OCI-M1 (cell line): Measurements from ENCODE around the gene INTS7.
"Not testable (repeated sequence)": the region's sequence is repeated elsewhere in the genome, so short reads cannot be mapped to it uniquely, and the experiment has no call there.

Experiments used
- DNase-seq: peaks from one replicate; lab custom pipeline; 2025; lab: John Stamatoyannopoulos, UW

INTS7 gene

DNA sequence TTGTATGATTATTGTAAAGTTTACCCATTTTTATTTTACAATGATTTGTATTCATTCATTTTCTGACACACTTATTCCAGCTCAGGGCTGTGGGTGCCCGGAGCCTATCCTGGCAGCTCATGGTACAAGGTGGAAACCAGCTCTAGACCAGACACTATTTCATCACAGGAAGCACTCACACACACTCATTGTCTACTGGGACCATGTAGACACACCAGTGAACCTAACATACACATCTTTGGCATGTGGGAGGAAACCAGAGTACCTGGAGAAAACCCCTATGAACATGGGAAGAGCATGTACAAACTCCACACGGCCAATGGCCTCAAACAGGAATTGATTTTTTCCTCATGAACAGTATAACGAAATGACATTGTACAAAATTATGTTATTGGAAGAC lies 2.5 kb upstream of the INTS7 start:
- DNase-seq = peak; percentile 31

DNA sequence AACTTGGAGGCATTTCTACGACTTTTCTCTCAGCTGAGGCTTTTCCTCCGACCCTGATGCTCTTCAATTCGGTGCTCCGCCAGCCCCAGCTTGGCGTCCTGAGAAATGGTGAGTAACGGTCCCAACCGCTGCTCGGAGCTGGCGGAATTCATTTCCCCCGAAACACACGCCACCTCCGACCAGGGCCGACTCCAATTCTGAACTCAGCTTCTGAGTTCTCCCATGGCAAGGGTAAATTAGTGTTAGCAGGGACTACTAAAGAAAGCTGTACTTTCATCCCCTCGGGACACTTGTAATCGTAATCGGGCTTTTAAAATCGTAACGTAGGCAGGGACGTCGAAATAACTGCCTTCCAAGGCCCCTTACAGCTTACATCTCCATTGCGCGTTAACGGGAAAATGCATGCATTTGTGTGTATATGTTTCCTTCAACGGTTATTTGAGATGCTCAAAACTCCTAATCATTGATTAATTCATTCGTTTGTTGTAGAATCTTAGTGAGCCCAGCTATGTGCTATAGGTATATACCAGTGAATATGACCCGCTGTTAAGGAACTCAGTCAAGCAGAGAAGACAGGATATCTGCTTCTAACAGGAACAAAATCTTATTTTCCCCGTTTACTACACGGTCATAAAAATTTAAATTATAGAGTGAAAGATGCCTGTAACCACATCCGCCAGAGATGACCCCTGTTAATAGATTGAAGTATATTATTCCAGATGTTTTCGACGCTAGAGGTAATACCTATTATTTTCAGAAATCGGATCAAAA lies 663 bp upstream of the INTS7 start:
- DNase-seq = peak; percentile 79

DNA sequence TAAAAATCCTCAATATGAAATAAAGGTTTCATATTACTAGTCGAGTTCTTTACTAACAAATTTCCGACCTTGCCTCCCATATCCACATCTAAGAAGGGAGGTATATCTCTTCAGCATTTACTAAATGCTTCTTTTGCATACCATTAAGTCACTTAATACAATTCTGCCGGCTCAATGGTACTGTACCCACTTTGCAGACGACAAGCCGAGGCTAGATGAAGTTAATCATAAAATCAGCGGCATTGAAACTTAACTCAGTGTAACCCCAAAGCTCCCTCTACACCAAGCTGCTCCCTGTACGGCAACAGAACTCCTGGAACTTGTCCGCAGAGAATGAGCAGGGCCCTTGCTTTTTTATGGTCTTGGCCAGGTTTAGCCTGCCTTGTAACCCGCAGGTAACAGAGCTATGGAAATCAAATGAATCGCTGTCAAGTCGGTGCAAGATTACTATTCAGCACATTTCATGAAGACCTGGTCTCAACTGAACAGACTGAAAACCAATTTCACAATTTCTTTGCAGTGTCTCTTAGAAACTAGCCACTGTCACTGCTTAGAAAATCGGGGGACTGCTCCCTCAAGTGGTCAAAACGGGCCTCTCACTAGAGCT lies 738 bp downstream of the INTS7 start:
- DNase-seq = no peak

DNA sequence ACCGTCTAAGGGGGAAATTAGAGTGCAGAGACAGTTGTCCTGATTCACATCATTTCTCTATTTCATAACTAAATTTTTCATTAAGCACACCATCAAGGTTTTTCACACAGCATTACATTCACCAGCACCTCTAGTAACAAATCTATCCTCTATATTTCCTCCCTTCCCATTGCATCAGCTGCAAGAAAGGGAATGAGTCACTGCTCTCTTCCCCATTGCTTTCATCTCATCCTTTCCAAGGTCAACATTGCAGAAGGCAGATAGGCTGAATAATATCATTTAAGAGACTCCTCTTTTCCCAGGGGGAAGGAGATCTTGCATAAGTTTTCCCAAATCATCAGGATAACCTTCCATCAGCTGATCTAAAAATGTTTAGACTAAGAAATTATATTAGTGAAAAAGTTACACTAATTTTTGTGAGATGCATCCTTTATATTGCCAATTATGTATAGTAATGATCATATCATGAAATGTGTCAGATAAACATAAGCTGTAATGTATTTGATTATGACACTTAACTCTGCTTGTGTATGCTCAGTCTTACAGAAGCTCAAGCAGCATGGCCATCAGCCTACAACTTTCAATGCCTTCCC lies 4.3 kb downstream of the INTS7 start:
- peak; percentile 65 for DNase-seq

DNA sequence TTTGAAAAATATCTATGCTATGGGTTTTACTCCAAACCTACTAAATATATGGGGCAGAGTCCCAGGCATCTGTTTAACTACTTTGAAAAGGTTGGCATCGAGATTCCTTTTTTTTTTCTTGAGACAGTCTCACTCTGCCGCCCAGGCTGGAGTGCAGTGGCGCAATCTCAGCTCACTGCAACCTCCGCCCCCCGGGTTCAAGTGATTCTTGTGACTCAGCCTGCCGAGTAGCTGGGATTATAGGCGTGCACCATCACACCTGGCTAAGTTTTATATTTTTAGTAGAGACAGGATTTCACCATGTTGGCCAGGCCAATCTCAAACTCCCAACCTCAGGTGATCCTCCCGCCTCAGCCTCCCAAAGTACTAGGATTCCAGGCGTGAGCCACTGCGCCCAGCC lies 7.6 kb downstream of the INTS7 start:
- not testable (repeated sequence) for DNase-seq

DNA sequence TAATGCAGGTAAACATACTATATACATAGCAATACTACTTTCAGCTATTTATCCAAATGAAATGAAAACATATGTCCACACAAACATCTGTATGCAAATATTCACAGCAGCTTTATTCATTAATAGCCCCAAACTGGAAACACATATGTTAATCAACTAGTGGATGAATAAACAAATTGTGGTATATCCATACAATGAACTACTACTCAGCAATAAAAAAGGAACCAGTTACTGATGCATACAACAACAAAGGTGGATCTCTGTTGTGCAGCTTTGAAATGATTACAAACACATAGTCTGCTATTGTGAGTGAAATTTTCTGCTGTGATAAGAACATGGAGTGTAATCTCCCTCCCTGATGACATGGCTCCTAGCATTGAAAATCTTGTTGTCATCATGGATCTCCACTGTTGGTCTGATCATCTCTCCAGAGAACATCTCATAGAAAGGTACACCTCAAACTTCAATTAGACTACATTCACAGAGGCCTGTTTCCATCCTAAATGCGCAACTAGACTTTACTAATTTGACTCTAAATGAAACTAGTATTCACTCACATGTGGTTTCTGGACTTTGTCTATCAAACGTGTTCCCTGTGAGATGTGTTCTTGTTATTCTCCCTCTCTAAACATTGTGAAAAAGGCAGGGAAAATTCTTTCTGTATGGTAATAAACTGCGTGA lies 10.7 kb downstream of the INTS7 start:
- DNase-seq = no peak

DNA sequence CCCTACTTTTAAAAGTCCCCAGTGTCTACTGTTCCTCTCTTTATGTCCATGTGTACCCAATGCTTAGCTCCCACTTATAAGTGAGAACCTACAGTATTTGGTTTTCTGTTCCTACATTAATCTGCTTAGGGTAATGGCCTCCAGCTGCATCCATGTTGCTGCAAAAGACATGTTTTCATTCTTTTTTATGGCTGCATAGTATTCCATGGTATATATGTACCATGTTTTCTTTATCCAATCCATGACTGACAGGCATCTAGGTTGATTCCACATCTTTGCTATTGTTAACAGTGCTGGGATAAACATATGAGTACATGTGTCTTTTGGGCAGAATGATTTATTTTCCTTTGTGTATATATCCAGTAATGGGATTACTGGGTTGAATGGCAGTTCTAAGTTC lies 12.4 kb downstream of the INTS7 start:
- not testable (repeated sequence) for DNase-seq

DNA sequence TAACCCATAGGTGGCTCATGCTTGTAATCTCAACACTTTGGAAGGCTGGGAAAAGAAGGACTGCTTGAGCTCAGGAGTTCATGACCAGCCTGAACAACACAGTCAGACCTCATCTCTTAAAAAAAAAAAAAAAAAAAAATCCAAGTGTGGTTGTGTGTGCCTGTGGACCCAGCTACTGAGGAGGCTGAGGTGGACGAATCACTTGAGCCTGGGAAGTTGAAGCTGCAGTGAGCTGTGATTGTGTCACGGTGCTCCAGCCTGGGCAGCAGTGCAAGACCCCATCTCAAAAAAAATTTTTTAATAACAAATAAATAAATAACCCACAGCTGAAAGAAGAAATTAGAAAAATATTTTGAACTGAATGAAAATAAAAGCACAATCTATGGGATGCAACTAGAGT lies 13.8 kb downstream of the INTS7 start:
- no peak for DNase-seq

DNA sequence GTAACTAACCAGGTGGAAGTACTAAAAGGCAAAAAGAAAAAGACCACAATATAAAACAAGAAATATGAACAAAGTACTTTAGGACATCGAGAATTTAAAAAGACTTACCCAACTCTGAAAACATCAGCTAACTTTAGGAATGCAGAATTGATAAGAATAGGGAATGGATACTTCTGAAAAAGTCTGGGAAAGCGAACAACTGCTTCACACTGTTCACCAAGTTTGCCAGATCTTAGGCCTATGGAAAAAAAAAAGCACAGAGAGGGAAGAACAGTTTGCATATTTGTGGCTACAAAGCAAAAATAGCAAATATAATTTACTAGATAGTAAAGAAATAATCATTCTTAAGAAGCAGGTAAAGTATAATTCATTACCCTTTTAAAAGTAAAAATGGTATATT lies 14.4 kb downstream of the INTS7 start:
- no peak for DNase-seq

DNA sequence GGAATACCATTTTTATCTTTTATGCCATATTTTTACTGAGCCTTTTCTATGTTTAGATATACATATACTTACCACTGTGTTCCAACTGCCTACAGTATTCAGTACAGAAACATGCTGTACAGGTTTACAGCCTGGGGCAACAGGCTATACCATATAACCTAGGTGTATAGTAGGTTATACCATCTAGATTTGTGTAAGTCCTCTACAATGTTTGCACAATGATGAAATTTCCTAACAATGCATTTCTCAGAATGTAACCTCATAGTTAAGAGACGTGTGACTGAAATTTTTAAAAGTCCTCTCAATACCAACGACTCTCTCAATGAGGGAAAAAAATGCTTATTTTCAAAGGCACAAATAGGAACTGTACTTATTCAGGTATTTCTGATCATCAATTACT lies 21.7 kb downstream of the INTS7 start:
- DNase-seq = peak; percentile 30

DNA sequence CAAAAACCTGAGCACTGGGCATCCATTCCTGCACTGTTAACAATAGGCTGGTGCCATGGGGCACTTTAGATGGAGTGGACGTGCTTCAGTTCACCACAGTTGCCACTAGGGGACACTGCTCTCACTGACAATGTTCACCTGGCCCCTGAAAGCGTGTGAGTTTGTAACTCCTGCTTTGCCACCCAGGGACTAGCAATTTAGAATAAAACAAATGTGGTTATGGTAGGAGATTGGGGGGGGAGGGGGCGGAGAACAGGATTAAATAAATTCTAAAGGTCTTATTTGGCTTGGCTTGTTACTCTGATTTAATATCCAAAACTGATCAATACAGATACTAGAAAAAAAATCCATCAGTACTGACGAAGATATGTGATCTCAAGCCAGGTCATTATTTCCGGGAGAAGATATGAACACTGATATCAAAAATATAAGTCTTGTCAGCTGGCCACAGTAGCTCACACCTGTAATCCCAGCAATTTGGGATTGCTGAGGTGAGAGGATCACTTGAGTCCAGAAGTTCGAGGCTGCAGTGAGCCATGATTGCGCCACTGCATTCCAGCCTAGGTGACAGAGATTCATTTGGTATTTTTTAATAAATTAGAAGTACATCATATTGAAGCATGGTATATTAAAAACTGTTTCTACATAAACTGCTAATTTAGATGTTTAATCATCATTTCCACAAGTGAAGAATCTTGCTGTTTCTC lies 23.2 kb downstream of the INTS7 start:
- DNase-seq = peak; percentile 82

DNA sequence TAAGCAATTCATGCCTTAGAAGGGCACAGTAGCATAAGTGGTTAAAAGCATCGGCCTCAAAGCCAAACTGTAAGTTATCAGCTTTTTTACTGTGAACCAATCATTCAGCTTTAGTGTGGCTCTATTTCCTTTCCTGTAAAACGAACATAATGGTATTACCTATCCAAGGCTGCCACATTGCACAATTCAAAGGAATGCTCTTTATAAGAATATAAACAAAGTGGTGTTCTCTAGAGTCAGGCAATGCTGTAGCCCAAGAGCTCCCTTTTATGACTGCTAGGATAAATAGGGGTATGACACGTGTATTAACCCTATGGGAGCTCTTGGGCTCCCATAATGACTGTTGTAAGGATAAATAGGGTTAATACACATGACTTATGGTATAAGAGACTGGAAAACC lies 25.4 kb downstream of the INTS7 start:
- DNase-seq = no peak

DNA sequence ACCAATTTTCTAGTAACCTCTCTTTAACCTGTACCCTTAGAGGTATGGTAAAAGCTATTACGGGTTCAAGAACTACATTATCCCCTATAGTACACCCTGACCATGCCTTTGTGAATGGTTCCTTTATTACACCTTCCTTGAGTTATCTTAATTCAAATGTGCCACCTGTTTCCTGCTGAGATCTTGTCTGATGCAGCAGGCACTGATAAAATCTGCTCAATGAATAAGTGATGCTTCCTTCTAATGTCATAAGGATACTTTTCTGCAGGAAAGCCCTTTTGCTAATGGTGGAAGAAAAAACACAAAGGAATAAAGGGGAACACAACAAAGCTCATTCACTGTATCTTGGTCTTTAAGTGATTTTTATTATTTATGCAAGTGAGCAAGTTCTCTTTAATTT lies 25.8 kb downstream of the INTS7 start:
- DNase-seq = no peak

DNA sequence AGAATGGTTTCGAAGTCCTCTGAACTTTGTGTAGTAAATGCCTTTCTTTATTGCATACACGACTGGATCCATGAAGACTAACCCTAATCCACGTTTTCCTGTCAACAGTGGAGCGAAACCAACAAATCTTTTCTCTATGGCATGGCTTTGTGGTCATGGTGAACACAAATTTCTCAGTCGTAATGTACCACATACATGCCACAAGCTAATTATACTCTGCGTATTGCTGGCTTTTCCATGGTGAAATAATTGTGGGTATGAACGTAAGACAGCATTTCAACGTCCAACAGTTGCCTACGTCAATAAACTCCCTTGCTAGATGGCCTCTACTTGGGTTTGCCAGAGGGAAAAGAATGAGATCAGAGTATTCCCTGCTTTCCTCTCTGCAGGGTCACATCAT lies 27.5 kb downstream of the INTS7 start:
- DNase-seq = no peak

DNA sequence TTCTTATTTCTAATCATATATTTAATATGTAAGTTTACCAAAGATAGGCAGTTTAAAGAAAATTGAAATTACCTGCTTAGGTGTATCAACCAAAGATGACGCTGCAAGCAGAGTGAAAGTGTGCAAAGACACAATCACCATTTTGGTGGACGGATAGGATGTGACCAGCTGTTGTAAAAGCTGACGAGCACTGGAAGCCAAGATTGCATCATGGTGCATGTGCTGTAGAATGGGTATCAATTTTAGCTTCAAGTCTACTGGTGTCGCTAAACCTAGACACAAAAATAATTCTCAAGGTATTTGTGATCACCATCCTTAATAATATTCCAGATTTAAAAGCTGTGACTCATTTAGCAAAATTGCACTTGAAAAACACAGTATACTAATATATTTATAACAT lies 28.2 kb downstream of the INTS7 start:
- DNase-seq = no peak

DNA sequence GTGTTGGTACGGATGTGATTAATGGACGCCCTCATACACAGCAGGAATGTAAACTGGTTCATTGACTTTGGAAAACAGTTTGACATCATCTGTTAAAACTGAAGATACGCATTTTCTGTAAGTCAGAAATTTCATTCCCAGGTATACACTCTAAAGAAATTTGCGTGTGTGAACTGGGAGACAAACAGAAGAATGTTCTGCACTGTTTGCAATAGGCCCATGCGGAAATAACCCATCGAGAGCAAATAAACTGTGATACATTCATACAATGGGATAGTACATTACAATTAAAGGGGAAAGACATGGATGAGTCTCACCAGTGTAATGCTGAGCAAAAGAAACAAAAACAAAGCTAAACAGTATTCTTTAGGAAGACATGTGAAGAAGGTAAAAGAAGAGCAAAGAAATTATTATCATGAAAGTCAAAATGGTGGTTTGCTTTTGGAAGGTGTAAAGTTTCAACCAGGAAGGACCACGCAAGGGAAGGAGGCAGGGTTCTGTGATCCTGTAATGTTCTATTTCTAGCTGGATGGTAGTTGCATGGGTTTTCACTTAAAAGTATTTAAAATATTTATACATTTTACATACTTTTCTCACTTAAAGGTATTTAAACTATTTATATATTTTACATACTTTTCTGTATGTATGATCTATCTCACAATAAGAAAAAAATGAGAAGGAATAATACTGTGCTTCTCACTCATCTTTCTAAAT lies 30.3 kb downstream of the INTS7 start:
- no peak for DNase-seq

DNA sequence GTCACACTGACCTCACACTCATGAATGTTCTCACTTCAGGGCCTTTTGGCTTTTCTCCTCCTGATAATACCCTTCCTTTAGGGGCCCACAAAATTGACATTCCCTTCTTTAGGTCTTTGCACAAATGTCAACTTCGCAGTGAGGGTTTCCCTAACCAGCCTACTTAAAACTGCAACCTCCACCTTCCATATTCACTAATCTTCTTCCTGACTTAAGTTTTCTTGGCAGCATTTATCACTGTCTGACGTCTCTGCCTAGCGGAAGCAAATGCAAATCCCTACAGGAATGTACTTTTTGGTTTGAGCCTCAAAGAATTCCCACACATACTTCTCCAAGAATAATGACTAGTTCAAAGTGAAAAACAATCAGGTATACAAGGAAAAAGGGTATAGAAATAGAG lies 32.8 kb downstream of the INTS7 start:
- no peak for DNase-seq

DNA sequence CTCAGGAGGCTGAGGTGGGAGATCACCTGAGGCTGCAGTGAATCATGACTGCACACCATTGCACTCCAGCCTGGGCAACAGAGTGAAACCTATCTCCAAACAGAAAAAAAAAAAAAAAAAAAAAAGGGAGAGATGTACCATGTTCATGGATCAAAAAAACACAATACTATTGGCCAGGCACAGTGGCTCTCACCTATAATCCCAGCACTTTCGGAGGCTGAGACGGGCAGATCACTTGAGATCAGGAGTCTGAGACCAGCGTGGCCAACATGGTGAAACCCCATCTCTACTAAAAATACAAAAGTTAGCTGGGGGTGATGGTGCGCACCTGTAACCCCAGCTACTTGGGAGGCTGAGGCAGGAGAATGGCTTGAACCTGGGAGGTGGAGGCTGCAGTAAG lies 37.9 kb downstream of the INTS7 start:
- DNase-seq = not testable (repeated sequence)

DNA sequence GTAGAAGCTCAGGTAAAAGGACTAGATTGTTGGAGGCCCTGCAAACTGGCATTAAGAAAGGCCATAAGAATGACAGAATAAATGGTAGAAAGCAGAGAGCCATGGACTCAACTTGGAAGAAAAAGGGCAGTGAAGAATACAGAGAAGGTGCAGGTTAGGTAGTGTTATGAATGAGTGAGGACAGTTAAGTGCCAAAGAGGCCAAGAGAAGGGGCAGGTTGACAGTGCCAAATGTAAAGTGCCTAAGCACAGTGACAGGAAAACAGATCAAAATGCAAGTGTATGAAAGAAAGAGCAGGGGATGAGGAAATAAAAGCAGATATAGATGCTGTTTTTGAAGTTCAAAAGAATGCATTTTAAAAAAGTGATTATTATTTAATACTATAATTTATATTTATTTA lies 43.7 kb downstream of the INTS7 start:
- DNase-seq = no peak

DNA sequence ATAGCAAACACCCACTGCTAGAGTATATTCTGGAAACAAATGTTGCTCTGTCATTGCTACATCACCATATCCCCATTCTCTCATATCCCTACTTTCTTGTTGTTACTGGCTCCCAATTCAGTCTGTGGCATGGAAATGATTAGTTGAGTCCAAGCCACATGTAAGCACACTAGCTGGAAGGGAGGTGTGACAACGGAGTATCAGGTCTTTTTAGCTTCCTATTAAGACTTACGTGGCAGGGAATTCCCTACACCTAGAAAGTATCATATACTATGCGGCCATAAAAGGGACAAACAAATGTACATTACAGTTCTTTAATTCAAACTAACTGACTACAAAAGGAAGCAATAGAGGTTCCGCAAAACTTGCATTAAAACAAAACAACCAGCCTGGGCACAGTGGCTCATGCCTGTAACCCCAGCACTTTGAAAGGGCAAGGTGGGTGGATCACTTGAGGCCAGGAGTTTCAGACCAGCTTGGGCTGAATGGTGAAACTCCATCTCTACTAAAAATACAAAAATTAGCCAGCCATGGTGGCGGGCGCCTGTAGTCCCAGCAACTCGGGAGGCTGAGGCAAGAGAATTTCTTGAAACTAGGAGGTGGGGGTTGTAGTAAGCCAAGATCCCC lies 48.6 kb downstream of the INTS7 start:
- no peak for DNase-seq

DNA sequence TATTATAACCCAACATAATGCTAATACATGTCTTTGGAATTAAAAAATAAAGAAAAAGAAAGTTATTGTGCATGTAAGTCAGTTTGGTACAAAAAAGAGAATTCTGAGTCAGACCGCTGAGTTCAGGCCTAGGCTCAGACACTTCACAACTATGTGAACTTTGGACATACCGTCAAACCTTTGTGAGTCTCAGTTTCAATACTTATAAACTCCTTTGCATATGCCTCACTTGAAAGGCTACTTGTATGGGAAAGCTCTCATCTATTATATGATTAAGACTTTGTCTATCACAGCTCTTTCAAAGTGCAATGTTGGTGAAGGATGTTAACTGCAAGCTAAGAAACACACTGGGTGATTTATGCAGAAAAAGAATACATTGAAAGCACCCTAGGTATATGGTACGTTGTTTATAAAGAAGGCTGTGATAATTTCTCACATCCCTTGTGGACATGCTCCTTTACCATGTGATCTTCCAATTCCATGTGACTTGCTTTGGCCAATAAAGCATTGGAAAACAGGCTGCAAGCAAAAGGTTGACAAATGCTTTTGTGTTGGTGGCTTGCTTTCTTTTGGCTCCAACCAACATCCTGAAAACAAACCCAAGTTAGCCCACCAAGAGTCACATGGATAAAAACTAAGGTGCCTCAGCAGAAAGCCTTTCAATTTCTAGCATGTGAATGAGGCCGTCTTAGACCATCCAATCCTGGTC lies 49.6 kb downstream of the INTS7 start:
- DNase-seq = no peak
